NCI-H128 (cell line): ENCODE results near the gene KRT74.

Experiments used
- DNase-seq: peaks from one replicate; lab custom pipeline; 2025; ENCODE audit not compliant: unreplicated experiment; lab: John Stamatoyannopoulos, UW

Gene KRT74

DNA sequence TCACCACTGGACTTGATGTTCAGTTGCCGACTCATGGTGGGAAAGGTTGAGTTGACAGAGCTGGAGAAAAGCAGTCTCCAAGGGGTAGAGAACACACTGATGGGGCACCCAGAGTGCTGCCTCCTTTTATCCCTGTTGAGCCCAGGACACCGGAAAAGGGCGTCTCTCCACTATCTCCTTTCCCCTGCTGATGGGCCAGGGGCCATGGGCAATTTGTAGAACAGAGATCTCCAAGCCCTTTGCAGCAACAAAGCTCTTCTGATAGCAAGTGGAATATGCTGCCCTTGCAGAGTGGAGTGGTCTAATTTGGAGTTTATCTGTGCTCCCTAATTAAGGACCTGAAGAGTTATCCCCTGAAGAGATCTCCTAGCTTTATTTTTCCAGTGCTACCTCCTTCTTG lies at the start of gene KRT74:
TSS of gene KRT74 (minus strand) at position 101 of the 400 bp plus-strand sequence. CDS start at position 35, 66 bp downstream.
- DNase-seq, result no peak

DNA sequence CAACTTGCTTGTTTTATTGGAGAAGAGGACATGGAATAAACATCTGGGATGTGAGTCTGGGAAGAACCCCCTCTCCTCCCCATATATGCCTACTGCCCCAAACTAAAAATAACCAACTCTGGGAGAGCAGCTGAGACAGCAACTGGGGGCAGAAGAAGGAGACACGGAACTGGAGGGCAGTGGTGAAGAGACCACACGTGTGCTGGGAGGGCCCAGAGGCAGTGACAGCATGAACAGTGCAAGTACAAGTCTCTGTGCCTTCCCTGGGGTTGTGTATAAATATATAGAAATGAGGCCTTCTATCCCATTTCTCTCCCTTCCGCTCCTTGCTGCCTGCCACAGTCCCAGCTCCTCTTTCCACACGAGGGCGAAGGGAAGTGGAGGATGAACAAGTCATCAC lies 48.7 kb upstream of the KRT74 start:
- no peak for DNase-seq

DNA sequence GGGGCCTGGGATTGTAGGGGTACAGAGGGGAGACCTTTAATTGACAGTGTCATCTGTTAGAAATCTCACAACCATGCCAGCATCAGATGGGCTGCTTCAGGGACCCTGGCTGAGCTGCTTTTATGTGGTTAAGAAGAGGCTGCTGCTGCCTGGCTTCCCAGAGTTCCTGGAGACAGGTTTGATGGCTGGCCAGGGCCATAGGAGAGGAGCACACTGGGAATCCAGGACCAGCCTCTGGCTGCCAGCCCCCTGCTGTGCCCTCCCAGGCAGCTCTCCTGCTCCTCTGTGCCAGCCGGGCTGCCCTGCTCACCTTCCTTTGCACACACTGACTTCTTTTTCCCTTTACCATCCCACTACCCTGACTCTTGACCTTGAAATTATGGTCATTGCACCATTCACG lies 45.2 kb upstream of the KRT74 start:
- DNase-seq, result no peak

GRCh38 chr12:52618216-52618615 lies 44.6 kb upstream of the KRT74 start, which contains the start of gene KRT73:
Gene KRT73, minus strand, starts transcription at chr12:52618559. Its CDS starts 35 bp downstream, at chr12:52618524.
- DNase-seq, result no peak

- no peak for DNase-seq
Observed at GRCh38 chr12:52617403-52617785, 43.8 kb upstream of the KRT74 start.

- DNase-seq, result no peak
Observed at GRCh38 chr12:52616680-52617402, 43.2 kb upstream of the KRT74 start.

DNA sequence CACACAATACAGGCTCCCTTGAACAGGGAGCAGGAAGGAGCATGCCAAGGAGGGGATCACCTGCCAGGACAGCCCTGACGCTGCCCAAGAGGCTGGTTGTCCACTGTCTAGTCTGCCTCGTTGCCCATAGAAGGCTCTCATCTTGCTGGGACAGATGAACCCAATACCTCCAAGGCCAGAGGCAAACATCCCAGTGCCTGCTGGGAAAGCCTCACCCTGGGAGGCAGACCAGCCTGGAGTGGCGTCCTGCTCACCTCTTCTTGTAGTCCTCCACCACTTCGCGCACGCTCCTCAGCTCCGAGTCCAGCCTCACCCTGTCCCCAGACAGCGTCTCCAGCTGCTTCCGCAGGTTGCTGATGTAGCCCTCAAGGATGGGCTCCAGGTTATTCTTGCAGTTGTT lies 42.3 kb upstream of the KRT74 start:
- DNase-seq, result no peak

GRCh38 chr12:52615208-52615868 lies 41.7 kb upstream of the KRT74 start:
- DNase-seq, result no peak

GRCh38 chr12:52614381-52615207 lies 41.0 kb upstream of the KRT74 start:
- no peak for DNase-seq

DNA sequence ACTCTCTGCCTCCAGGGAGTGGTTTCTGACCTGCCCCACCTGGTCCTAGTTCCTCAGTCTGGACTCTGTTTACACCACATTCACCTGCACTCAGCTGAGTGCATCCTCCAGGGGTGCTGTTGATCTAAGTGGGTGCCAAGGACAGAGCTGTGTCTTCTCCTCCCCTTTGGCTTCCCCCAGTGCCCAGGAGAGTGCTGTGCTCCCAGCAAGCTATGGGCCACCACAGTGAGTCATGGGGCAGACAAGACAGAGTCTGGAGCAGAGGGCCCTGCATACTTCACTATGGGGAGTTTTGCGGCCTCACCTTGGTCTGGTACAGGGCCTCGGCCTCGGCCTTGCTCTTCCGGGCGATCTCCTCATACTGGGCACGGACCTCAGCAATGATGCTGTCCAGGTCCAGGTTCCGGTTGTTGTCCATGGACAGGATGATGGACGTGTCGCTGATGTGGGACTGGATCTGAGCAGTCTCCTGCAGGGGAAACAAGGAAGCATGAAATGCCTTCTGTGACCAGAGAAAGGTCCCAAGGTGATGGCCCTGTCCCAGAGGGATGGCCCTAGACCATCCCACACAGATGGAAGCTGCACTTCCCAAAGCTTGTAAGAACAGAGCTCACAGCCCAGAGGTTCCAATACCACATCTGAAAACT lies 39.9 kb upstream of the KRT74 start:
- DNase-seq, result no peak

DNA sequence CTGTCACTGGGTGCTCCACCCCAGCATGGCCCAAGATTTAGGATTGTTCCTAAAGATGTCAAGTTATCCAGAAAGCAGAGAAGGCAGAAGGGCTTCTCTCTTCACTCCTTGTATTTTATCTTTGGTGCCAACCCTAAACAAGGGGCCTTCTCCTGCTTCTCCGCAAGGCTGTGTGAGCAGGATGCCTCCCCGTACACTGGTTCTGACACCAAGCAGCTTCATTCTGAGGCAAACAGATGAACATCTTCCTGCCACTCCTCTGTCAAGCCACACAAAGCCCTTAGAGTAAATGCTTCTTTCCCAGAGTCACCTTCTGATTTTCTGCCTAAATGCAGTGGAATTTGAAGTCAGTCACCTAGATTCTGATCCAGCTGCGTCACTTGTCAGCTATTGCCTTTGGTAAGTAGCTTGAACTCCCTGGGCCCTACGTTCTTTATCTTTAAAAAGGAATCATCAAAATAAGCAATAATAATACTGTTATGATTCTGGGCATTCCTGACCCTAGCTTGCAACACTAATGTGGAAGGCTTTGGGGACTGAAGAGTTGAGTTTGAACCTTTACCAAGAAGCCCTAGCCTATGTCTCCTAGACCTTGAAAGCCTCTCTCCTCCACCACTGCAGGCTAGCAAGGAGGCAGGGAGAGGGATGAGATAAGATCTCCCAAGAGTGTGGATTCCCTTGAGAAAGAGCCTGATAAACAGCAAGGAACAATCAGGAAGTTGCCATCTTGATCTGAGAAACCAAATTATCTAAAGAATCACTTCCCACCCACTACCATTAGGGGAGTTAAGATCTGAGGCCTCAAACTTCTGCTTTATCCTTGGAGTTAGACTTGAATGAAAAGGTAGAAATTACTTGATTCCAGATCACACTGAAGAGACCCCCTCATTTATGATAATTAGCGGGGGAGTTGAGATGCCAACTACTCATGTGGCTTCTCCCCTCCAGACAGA lies 39.1 kb upstream of the KRT74 start:
- no peak for DNase-seq

DNA sequence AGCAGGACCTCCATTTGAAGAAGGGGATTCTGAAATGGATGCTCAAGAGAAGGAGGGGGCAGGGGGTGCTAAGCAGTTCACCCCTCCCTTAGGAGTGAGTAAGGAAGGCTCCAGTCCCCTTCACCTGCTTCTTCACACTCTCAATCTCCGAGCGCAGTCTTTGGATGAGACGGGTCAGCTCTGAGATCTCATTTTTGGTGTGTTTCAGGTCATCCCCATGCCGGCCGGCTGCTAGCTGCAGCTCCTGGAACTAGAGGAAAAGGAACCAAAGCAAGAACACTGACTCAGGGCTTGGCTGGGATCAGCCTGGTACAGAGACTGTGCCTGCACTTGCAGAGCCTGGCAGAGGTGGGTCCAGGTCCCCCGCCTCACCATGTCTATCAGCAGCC lies 37.4 kb upstream of the KRT74 start:
- DNase-seq, result no peak

GRCh38 chr12:52608826-52609630 lies 35.4 kb upstream of the KRT74 start:
- DNase-seq, result no peak

GRCh38 chr12:52608161-52608560 lies 34.5 kb upstream of the KRT74 start:
- no peak for DNase-seq

DNA sequence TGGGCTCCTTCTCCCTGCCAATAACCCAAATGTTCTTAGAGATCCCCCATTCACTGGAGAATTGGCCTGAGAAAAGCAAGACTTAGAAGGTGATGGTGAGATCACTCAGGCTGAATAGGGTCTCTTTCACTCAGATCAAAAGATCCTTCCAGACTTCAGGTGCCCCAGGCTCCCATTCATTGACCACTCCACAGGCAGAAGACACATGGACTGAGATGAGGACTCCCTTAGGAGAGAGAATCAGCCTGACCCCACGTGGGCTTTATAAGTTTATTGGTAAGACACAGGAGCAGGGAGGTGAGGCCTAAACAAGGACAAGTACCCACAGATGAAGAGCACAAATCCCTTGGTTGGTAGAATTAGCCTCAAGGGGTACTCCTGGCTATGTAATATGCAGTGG lies 33.7 kb upstream of the KRT74 start:
- no peak for DNase-seq

DNA sequence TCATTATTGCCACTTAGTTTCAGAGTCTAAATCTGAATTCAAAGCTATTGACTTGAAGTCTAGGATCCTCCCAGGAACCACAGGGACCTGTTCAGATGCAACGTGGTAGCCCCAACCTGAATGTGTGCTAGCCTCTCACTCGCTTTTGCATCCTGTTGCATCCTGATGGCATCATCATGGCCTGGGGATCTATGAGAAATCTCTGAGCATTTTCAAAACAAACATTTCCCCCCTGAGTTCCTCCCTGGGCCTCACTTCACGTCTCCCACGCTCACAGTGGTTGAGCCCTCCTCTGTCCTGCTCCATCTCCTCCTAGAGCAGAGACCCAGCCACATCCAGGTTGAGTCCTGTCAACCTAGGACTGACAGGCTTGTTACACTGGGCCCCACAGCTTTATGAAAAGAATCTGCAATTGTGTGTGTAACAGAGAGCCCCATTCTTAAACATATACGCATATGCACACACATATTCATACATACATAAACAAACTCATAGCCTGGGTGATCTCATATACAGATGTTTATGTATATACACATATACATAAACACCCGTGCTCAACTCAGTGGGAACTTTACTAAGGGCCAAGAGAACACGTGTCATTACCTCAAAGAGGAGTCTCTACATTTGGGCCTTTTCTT lies 33.1 kb upstream of the KRT74 start:
- DNase-seq, result no peak

GRCh38 chr12:52606096-52606495 lies 32.5 kb upstream of the KRT74 start:
- DNase-seq, result no peak

- DNase-seq, result no peak
Observed at GRCh38 chr12:52605542-52605941, 31.9 kb upstream of the KRT74 start.

- no peak for DNase-seq
Observed at GRCh38 chr12:52604859-52605258, 31.2 kb upstream of the KRT74 start.
